Adrenal gland (tissue), 12 donors: ENCODE measurements around the gene POLA2. TPM values are rescaled to one million over a fixed set of nuclear protein-coding genes. Genes with fewer than 3 reads are reported as not detected.

Experiments
- DNase-seq, 7 donors: peaks; one replicate each; pipeline ENCODE4 v3.0.0-alpha.2; 2019 to 2020
- H3K27ac ChIP-seq, 5 donors: fragments of 200-600 bp; sonication (generic) in 4 of 5; 1 replicate in 3 of 5; 2 replicates in 2 of 5; pipeline versions ENCODE4 v1.5.1 to v1.8.0; 2016 to 2020; ENCODE audit warnings: mild to moderate bottlenecking in 1 of 5
- H3K27me3 ChIP-seq: fragments of 200-600 bp; 2 replicates; pipeline ENCODE4 v1.8.0; 2021
- H3K36me3 ChIP-seq, 2 donors: fragments of 200-600 bp; replicated peaks in 1 of 2; 1 replicate in 1 of 2; 2 replicates in 1 of 2; pipeline versions ENCODE4 v1.5.1 to v1.8.0; 2018 to 2022
- H3K4me1 ChIP-seq, 2 donors: fragments of 200-600 bp; replicated peaks in 1 of 2; 1 replicate in 1 of 2; 2 replicates in 1 of 2; pipeline versions ENCODE4 v1.5.1 to v1.8.0; 2018 to 2021
- H3K4me3 ChIP-seq, 4 donors: fragments of 200-600 bp; sonication (generic) in 3 of 4; one replicate each; pipeline ENCODE4 v1.5.1; 2016 to 2018
- H3K9me3 ChIP-seq, 3 donors: fragments of 200-600 bp; sonication (generic) in 1 of 3; replicated peaks in 1 of 3; 1 replicate in 2 of 3; 2 replicates in 1 of 3; pipeline versions ENCODE4 v1.5.1 to v1.8.0; 2016 to 2021
- POLR2A ChIP-seq, 2 donors: fragments of 450-650 bp; IDR thresholded peaks; one replicate each; pipeline ENCODE4 v1.6.1; 2017; ENCODE audit warnings: antibody characterized with exemption in 2 of 2, mild to moderate bottlenecking in 2 of 2, moderate library complexity in 1 of 2
- WGBS, 4 donors: extraction: QIAGEN DNeasy Blood & Tissue Kit in 2 of 4; methylation state at CpG; one replicate each; pipeline versions ENCODE4 v1.1.5 to v1.1.7; 2013 to 2017; 5-methylcytosine and 5-hydroxymethylcytosine counted together
- intact Hi-C, 2 donors: fragments of 100-400 bp; cut with DNase I; formaldehyde crosslinking; loops; one replicate each; pipeline versions ENCODE4 v1.14.1 to v1.15.0; 2022 to 2023
- polyA plus RNA-seq, 3 donors: library from polyadenylated mRNA; stranded (reverse); fragments of 200-250 nt in 2 of 3; fragments of 350-450 nt in 1 of 3; fragmentation: Illumina TruSeq in 1 of 3; extraction: RNeasy Lipid Tissue Mini Kit (QIAGEN cat#74804) in 1 of 3; gene quantifications; one replicate each; pipeline ENCODE4 v1.2.3, GENCODE V29; 2013 to 2014
- total RNA-seq, 9 donors: library from RNA; depleted of rRNA in 4 of 9; stranded (reverse); fragments of >200 nt in 4 of 9; fragments of 120-200 nt in 1 of 9; fragmentation: NEBNext Ultra II Directional in 1 of 9; extraction: Animal tissue kit (Norgen Biotek cat#: 25700) in 1 of 9; gene quantifications; one replicate each; pipeline versions ENCODE4 v1.1.0 to v1.2.4, GENCODE V29; 2013 to 2023
- TF ChIP-seq, protein P1 (sequence below), 6 experiments: fragments of 450-650 bp in 4 of 6; fragments of 200-600 bp in 2 of 6; sonication (generic) in 1 of 6; IDR thresholded peaks; 1 replicate in 5 of 6; 2 replicates in 1 of 6; pipeline versions ENCODE4 v1.5.1 to v1.8.0; 2016 to 2021; ENCODE audit warnings: antibody characterized with exemption in 6 of 6, mild to moderate bottlenecking in 2 of 6, moderate library complexity in 1 of 6
- donor health status: healthy with polysubstance abuse.
- donor health status: Bipolar disorder and iron deficiency.
- donor health status: DM: yes; HTN: yes; CAD: no.
- donor health status: DM: no; HTN: no; CAD: no.
- donor health status: DM: no; HTN: no; CAD: no.
- donor health status: DM: yes; HTN: yes; CAD: no.

POLA2 gene
- total and polyA plus RNA-seq, 12 donors = 3.9 to 12.2 (median 7.7) TPM

DNA sequence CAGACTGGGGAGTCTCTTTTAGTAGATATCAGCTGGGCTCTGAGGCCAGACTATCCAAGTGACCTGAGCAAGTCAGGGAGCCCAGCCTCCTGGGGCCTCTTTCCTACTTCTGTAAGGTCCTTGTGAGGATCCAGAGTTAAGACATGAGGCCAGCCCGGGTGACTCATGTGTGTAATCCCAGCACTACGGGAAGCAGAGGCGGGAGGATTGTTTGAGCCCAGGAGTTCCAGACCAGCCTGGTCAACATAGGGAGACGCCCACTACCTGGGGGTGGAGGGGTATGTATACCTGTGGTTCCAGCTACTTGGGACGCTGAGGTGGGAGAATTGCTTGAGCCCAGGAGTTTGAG, 36.9 kb upstream of the POLA2 start:
- no peak for TF ChIP-seq POLR2A (IDR thresholded peaks at IDR 0.05)
- TF ChIP-seq, protein P1, sequence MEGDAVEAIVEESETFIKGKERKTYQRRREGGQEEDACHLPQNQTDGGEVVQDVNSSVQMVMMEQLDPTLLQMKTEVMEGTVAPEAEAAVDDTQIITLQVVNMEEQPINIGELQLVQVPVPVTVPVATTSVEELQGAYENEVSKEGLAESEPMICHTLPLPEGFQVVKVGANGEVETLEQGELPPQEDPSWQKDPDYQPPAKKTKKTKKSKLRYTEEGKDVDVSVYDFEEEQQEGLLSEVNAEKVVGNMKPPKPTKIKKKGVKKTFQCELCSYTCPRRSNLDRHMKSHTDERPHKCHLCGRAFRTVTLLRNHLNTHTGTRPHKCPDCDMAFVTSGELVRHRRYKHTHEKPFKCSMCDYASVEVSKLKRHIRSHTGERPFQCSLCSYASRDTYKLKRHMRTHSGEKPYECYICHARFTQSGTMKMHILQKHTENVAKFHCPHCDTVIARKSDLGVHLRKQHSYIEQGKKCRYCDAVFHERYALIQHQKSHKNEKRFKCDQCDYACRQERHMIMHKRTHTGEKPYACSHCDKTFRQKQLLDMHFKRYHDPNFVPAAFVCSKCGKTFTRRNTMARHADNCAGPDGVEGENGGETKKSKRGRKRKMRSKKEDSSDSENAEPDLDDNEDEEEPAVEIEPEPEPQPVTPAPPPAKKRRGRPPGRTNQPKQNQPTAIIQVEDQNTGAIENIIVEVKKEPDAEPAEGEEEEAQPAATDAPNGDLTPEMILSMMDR (IDR thresholded peaks at IDR 0.05) = no peak
- peak overlapping the region in 1 of 5 donors; percentile 14 for H3K27ac ChIP-seq
- H3K36me3 ChIP-seq = no peaks in the 10 kb centered on the region
- no peaks in the 10 kb centered on the region for H3K27me3 ChIP-seq
- peaks cover 0 to 16% of the 10 kb centered on the region in 2 donors for H3K4me1 ChIP-seq
- no peaks in the 10 kb centered on the region for H3K9me3 ChIP-seq
- H3K4me3 ChIP-seq = no peak overlapping the region
- 38 to 53% (median 43%) methylated on average over 2 to 5 of the region's 5 CpGs for WGBS, 4 donors
- intact Hi-C loops = no loop called here
- peak in 5 of 7 donors; percentile 32 to 61 (median 53) for DNase-seq

DNA sequence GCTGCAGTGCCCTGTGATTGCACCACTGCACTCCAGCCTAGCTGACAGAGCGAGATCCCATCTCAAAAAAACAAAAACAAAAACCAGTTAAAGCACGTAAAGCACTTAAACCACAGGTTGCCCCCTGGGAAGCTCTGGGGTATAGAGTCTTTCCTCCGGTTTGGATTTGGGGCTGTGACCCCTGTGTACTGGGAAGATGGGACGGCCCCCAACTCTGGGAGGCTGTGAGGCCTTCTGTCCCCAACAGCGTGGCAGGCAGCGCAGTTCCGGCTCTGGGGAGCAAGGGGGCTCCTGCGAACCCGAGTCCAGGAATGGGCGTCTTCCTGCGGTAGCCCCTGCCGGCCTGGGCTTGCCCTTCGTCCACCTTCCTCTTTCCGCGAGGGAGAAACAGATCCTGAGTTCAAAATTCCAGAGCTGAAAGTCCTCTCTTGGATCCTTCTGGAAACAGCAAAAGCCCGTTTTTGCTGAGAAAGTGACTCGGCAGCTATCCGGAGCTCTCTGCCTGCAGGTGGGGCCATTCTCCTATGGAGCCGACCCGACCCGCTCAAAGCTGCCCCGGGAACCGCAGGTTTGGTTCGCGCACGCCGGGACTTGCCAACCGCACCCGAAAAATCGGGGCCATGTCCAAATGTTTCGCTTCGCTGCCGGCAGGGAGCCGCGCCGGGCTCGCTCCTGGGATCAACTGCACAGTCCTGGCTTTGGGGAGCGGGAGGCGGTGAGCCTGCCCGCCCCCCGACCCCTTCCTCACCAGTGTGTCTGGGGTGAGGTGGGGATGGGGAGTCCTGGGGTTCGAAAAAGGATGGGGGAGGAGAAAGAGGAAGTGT, 36.3 kb upstream of the POLA2 start:
- peak; percentile 60 to 81 (median 76) for DNase-seq
- TF ChIP-seq, protein P1 (IDR thresholded peaks at IDR 0.05) = peak; percentile 14 to 50 (median 40)
- no peak for TF ChIP-seq POLR2A (IDR thresholded peaks at IDR 0.05)
- Histone ChIP-seq H3K27ac (peak overlapping the region in 2 of 5 donors; percentile 14 to 39), H3K9me3 (no peaks in the 10 kb centered on the region), H3K27me3 (no peaks in the 10 kb centered on the region), H3K36me3 (no peaks in the 10 kb centered on the region), H3K4me1 (peaks cover 0 to 16% of the 10 kb centered on the region in 2 donors), H3K4me3 (peak overlapping the region in 2 of 4 donors; percentile 17 to 74)
- intact Hi-C loops = no loop called here
- 10 to 17% (median 11%) methylated on average over 19 to 42 of the region's 42 CpGs for WGBS, 4 donors

DNA sequence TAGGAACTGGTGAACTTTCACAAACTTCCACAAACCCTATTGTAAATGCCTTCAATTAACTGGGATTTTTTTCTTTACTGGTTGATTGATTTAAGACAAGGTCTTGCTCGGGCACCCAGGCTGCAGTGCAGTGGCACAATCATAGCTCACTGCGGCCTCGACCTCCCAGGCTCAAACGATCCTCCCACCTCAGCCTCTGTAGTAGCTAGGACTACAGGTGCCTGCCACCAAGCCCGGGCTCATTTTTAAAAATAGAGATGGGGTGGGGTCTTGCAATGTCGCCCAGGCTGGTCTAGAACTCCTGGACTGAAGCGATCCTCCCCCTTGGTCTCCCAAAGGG, 35.7 kb upstream of the POLA2 start:
- TF ChIP-seq, protein P1 (IDR thresholded peaks at IDR 0.05) = no peak
- no peak for TF ChIP-seq POLR2A (IDR thresholded peaks at IDR 0.05)
- no peak overlapping the region for H3K27ac ChIP-seq
- H3K36me3 ChIP-seq = no peaks in the 10 kb centered on the region
- intact Hi-C loops = no loop called here
- 26 to 42% (median 41%) methylated on average over 7 of the region's 7 CpGs for WGBS, 4 donors
- H3K27me3 ChIP-seq = no peaks in the 10 kb centered on the region
- H3K4me3 ChIP-seq = peak overlapping the region in 2 of 4 donors; percentile 17 to 74
- H3K9me3 ChIP-seq = no peaks in the 10 kb centered on the region
- no peak for DNase-seq
- H3K4me1 ChIP-seq = peaks cover 0 to 16% of the 10 kb centered on the region in 2 donors

DNA sequence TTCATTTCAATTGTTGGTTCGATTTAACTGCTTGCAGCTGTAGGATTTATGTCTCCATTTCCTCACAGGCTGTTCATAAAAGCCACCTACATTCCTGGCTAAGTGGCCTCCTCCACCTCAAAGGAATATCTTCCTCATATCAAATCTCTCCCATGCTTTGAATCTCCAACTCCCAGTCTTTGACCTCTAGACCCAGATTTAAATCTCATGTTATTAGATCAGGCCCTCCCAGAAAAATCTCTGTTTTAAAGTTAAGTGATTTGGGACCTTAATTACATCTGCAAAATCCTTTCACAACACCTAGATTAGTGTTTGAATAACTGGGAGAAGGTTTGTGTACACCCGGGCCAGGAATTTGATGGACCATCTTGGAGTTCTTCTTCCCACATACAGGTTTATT, 33.9 kb upstream of the POLA2 start:
- Histone ChIP-seq H3K9me3 (no peaks in the 10 kb centered on the region), H3K27me3 (no peaks in the 10 kb centered on the region), H3K36me3 (no peaks in the 10 kb centered on the region), H3K27ac (no peak overlapping the region), H3K4me3 (no peak overlapping the region), H3K4me1 (peaks cover 0 to 16% of the 10 kb centered on the region in 2 donors)
- DNase-seq = no peak
- WGBS, 4 donors = 59 to 73% (median 72%) methylated on average over 2 of the region's 2 CpGs
- TF ChIP-seq, protein P1 (IDR thresholded peaks at IDR 0.05) = no peak
- no peak for TF ChIP-seq POLR2A (IDR thresholded peaks at IDR 0.05)
- intact Hi-C loops = no loop called here
